Head of caudate nucleus (tissue), 42 donors: ENCODE results near the gene FSTL3.
A peak's percentile ranks its signal among the peaks of the same experiment; 100 is the strongest.

Experiments used
- DNase-seq, 42 donors: peaks; one replicate each; pipeline versions ENCODE4 v3.0.0 to v3.0.0-alpha.2; 2020 to 2021; ENCODE audit warnings: mixed read lengths in 7 of 42
- intact Hi-C: fragments of 100-400 bp; cut with DNase I; formaldehyde crosslinking; loops from one replicate; pipeline ENCODE4 v1.15.0; 2022

The FSTL3 gene

DNA sequence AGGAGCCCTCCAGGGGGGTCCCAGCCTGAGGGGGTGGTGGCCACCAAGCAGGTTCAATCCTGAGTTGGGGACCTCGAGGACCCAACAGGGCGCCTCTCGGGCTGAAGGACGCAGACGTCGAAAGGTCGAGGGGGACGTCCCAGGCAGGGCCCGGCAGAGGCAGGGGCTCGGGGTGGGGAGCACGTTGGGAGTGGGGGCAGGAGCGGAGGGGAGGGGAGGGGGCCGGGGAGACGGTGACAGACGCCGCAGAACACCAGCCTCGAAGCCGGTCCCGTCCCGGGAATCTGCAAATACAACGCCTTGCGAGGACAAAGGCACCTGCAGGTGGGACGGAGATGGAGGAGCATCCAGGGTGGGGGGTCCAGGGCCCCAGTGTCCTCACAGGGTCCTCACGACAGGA, 32.5 kb upstream of the FSTL3 start:
- intact Hi-C loops: no loop called here

DNA sequence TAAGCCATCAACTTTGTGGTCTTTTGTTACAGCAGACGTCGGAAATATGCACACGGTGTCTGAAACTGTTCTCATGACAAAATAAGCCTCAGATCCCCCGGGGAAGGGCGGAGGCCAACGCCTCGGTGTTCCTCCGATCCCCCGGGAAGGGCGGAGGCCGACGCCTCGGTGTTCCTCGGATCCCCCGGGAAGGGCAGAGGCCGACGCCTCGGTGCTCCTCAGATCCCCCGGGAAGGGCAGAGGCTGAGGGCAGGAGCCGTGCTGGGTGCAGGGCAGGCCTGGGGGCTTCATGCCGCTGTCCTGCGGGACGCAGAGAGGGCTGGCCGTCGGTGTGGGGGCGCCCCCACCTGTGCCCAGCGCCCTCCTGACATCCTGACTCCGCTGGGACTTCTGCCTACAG, 31.8 kb upstream of the FSTL3 start:
- intact Hi-C loops: no loop called here

More for the DNA sequence above, 32.5 kb upstream of the FSTL3 start:
- DNase-seq: no peak

GRCh38 chr19:644789-645188, 31.4 kb upstream of the FSTL3 start:
- no peak for DNase-seq
- intact Hi-C loops: no loop called here

More for the DNA sequence above, 31.8 kb upstream of the FSTL3 start:
- no peak for DNase-seq

GRCh38 chr19:645912-646778, 30.0 kb upstream of the FSTL3 start:
- no peak for DNase-seq
- intact Hi-C loops: no loop called here

GRCh38 chr19:646779-647565, 29.2 kb upstream of the FSTL3 start:
- no peak for DNase-seq
- intact Hi-C loops: no loop called here

DNA sequence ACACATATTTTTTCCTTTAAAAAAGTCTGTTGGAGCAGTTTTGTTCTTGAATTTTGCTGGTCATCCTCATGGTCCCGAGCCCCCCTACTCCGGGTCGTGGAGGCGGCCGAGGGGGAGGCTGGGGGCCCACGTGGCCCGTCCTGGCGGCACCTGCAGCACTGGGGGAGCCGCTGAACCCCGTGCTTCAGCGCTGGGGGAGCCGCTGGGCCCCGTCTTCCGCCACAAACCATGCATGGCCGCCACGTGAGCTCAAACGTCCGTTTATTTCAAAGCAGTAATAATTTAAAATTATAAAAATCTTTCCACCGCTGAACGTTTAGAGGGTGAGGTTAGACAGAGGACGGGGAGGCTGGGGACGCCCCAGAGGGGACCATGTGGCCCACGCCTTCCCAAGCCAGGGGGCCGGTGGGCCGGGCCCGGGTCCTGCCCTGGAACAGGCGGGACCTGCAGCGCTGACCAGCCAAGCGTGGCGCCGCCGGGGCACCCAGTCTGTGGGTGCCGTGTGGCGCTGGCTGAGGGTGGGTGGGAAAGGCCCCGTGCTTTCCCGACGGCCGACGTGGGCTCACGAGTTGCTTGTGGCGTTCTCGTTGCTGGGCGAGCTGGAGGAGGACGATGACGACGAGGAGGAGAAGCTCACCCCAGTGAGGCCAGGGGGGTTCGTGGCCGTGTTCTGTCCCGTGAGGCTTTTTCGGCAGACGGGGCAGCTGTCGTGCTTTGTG, 28.5 kb upstream of the FSTL3 start:
- no peak for DNase-seq
- intact Hi-C loops: no loop called here

DNA sequence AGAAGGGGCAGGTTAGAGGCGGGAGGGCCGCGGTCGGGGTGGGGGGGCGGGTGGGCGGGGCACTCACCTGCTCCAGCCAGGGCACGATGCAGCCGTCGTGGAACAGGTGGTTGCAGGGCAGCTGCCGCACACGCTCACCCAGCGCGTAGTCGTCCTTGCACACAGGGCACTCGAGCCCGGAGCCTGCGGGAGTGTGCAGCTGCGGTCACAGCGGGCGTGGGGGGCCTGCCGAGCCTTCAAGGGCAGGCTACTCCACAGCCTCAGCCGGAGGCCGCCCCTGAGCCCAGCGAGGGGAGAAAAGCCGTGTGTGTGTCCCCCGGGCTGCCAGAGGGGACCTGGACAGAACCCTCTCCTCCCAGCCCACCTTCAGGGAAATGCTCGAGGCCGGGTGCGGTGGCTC, 27.9 kb upstream of the FSTL3 start:
- no peak for DNase-seq
- intact Hi-C loops: no loop called here

GRCh38 chr19:648904-649801, 27.0 kb upstream of the FSTL3 start:
- intact Hi-C loops: no loop called here
- DNase-seq: no peak

- intact Hi-C loops: no loop called here
- peak in 6 of 42 donors; percentile 8 to 57 (median 42) for DNase-seq
These were observed 26.1 kb upstream of the FSTL3 start for GRCh38 chr19:650121-650520.

DNA sequence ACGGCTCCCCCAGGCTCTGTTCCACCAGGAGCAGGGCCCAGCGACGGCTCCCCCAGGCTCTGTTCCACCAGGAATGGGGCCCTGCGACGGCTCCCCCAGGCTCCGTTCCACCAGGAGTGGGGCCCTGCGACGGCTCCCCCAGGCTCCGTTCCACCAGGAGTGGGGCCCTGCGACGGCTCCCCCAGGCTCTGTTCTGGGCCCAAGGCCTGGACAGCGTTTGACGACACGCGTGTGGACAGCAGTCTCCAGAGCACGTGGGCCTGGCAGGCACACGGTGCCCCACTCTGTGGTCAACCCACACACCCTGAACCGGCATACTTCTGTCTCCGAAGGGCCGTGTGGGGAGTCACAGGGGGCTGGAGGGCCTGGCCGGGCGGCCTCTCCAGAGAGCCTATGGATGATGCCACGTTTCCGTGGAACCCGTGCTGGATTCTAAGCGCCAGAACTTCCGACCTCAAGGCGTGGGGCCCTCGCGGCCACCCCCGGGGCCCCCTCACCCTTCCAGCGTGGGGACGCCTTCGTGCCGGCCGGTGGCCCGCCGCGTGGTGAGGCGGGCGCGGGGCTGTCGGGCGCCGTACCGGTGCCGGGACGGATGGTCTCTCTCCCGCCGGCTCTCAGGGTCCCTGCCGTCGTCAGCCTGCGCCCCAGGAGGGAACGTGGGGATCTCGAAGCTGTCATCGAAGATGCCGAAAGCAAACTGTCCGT, 24.9 kb upstream of the FSTL3 start:
- no peak for DNase-seq

DNA sequence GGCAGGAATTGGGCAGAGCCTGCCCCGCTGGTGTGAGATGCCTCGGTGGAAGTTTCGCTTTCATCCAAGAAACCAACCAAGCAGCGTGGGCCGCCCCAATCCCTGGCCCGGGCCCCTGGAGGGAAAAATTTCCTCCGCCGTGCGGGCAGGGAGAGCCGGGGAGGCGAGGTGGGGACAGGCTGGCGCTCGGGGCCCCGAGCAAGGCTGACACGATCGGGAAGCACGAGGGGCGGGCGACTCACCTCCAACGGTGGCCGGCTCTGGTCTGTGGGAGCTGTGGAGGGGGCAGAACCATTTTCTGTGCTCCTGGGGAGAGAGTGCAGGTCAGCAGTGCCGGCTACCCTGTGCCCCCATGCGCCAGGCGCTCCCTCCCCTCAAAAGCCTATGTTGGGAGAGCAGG, 24.2 kb upstream of the FSTL3 start:
- DNase-seq: no peak
- intact Hi-C loops: no loop called here

More for the DNA sequence above, 24.9 kb upstream of the FSTL3 start:
- intact Hi-C loops: no loop called here

- DNase-seq: no peak
- intact Hi-C loops: no loop called here
These were observed 23.5 kb upstream of the FSTL3 start for GRCh38 chr19:652467-653389.

DNA sequence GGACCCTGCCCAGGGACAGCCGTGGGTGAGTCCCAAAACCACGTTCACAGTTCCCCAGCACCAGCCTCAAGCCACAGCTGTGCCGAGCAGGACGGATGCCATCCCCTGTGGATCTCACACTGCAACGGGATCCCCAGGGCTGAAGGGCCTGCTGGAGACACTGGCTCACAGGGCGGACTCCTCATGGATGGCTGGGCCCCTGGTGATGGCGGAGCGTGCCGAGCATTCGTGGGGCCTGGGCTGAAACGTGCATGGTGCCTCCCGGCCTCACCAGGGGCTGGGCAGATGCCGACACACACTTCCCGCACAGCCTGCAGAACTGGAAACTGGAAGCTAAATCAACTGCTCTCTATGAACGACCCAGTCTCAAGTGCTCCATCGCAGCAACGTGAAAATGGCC, 22.8 kb upstream of the FSTL3 start:
- DNase-seq: no peak
- intact Hi-C loops: no loop called here

- intact Hi-C loops: no loop called here
- no peak for DNase-seq
These were observed 20.5 kb upstream of the FSTL3 start for GRCh38 chr19:655691-656090.

DNA sequence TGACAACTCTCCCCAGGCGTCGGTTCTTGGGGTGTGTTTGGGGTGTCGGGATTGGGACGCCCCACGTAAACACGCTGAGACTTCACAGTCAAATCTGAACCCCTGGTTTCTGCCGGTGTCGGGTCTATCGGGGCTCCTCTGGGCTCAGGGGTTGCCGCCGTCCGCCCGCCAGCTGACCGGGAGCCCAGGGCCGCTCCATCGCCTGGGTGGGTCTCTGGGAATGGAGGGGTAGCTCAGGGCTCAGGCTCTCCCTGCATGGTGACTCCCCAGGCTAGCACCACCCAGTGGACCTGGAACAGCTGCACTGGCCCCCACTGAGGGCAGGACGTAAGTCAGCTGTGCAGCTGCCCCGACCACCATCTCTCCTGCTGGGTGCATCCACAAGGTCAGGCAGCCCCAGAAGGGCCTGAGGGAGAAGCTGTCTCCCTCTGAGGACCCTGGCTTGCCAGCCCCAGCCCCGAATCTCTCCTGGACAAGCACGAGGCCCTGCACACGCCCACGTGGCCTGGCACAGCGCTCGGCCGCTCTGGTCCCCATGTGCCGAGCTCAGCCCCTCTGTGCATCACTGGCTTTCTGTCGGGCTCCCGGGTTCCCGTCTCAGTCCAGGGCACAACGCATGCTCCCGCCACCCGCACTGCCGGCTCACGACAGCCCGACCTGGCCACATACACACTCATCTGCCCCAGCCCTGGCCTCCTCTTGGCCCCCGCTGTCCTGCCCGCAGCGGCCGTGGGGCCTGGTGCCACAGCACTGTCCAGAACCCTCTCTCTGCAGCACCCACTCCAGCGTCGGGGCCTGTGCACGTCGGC, 19.2 kb upstream of the FSTL3 start:
- no peak for DNase-seq
- intact Hi-C loops: no loop called here

GRCh38 chr19:657611-658010, 18.6 kb upstream of the FSTL3 start:
- no peak for DNase-seq
- intact Hi-C loops: no loop called here
